Right renal pelvis (tissue), 4 donors: ENCODE measurements around the gene PALM2AKAP2. TPM values are rescaled to one million over a fixed set of nuclear protein-coding genes. Genes with fewer than 3 reads are reported as not detected.

Source experiments
- DNase-seq, 4 donors: peaks; one replicate each; pipeline ENCODE4 v3.0.0-alpha.2; 2013; ENCODE audit warnings: low read depth in 4 of 4, low spot score in 3 of 4, missing footprints in 1 of 4
- polyA plus RNA-seq, 4 donors: library from polyadenylated mRNA; unstranded; fragments of 120-200 nt; gene quantifications; one replicate each; pipeline ENCODE4 v1.2.1, GENCODE V29; 2013; ENCODE audit not compliant: insufficient read length in 4 of 4

Gene PALM2AKAP2
- 10 to 100 TPM in 1 of 4 donors, 1 to 10 TPM in 3; 7.0 to 12.3 (median 9.2) TPM for polyA plus RNA-seq

DNA sequence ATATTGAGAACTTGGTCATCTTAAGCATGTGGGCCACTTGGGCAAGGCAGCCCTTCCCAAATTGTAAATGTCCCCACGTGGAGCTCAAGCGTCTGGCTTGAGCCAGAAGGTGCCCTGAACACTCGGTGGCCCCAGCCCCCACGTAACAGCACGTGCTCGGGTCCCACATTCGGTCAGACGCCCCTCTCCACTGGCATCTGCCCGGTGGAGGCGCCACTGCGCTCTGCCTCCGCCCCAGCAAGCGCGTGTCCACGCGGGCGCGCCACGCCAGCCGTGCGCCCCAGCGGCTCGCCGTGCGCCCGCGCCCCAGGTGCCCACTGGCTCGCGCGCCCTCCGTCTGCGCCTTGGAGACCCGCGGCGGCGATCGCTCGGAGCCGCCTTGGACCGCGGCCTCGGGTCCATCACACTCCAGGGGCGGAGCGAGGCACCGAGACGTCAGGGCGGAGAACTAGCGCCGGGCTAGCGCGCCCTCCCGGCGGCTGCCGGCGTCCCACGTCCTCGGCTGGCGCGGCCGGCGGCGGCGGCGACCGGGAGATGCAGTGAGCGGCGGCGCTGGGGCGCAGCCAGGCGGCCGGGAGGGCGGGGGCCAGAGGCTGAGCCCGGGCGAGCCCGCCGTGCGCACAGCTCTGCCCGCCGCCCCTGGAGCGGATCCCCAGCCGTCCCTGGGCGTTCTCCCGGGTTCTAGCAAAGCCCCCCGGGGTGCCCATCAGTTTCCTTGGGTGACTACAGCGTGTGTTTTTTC lies at the start of gene PALM2AKAP2:
PALM2AKAP2 (plus strand) TSS at position 488 of the 742 bp plus-strand sequence. CDS start 291 bp downstream, outside the sequence.
- peak in 3 of 4 donors; percentile 33 to 53 (median 39) for DNase-seq

DNA sequence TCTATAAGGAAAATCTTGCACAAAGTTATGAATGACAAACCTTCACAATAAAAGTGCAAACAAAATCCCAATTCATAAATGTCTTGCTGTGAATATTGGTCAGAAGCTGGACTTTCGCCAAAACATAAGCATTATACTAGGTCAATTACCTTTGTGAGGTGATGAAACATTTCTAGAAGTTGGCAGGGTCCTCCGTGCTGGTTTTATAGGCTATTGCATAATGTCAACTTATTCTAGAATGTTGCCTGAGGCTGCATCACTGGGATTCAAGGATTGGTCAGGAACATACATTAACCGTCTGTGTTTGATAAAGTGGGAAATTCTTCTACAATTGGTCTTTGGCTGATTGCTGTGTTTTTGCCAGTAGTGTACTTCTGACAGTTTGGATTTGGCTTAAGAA lies 49.8 kb upstream of the PALM2AKAP2 start:
- no peak for DNase-seq

DNA sequence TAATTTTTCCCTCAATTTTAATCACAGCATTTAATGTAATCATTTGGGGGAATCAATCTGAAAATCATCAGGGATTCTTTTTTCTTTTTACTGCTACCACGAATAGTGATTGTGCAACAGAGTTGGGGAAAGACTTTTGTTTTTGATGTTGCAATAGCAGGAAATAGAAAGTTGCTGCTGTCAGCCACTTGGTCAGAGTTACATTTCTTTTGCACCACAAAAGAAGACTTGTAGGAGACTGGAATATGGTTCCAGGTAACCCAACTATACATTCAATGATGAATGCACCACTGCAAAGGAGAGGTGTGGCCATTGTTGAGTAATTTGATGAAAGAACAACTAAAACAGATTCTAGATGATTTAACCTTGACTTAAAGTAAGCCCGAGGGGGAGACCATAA lies 46.3 kb upstream of the PALM2AKAP2 start:
- no peak for DNase-seq

GRCh38 chr9:109734814-109735213 lies 45.2 kb upstream of the PALM2AKAP2 start:
- no peak for DNase-seq

DNA sequence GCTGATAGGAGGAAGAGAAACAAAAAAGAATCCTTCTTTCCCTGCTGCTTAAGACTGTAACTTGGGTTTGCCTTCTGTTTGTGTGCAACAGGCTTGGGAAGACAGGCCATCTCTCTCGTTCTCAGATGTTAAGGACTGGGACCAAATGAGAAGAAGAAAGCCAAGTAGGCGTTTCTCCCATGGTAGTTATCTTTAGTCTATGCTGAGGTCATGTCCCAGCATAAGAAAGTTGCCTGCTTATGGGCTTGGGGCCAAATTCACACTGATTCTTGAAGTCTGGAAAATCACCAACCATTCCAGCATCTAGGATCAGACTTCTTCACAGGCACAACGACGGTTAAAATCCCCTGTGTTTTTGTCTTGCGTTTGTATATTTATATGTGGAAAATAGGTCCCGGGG lies 44.2 kb upstream of the PALM2AKAP2 start:
- DNase-seq: no peak

GRCh38 chr9:109737295-109737694 lies 42.7 kb upstream of the PALM2AKAP2 start:
- no peak for DNase-seq

- no peak for DNase-seq
These were observed 40.2 kb upstream of the PALM2AKAP2 start for GRCh38 chr9:109739760-109740159.

DNA sequence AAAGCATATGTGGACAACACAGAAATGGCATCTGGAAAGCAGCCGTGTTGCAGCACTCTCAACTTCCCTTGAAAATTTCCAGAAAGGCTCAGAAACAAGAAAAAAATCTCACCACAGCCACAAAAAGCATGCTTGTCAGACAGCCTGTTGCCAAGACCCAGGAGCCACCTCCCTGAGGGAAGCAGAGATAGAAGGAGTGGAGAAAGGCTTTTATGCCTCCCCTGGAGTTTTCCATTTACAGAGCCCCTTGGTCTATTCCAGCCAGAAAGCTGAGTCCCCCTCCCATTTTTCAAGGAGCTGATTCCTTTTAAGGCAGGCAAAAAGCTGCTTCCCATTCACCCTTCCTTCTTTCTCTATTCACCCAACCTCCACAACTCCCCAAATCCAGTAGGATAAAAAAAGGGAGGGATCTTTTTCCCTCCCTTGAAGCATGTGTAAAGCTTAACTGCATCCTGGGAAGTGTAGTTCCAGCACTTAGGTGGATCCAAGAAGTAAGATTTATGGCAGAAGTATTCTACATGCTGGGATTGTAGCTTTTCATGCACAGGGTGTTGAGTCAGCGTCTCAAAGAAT lies 37.1 kb upstream of the PALM2AKAP2 start:
- DNase-seq: no peak

DNA sequence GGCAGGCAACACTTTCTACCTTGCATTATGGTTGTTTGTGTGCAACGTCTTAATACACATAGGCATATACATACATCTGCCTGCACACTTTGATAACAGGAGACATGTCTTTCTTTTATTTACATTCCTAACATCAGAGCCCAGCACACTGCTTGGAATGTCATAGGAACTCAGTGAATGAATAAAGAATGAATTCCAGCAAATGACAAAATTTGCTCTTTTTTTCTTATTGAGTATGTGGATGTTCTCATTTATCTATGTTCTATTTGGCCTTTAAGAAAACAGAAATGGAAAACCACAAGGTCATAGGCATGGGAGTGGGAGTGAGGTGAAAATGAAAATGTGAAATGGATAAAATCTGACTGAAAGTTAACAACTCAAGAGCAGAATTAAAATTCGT lies 36.3 kb upstream of the PALM2AKAP2 start:
- no peak for DNase-seq

DNA sequence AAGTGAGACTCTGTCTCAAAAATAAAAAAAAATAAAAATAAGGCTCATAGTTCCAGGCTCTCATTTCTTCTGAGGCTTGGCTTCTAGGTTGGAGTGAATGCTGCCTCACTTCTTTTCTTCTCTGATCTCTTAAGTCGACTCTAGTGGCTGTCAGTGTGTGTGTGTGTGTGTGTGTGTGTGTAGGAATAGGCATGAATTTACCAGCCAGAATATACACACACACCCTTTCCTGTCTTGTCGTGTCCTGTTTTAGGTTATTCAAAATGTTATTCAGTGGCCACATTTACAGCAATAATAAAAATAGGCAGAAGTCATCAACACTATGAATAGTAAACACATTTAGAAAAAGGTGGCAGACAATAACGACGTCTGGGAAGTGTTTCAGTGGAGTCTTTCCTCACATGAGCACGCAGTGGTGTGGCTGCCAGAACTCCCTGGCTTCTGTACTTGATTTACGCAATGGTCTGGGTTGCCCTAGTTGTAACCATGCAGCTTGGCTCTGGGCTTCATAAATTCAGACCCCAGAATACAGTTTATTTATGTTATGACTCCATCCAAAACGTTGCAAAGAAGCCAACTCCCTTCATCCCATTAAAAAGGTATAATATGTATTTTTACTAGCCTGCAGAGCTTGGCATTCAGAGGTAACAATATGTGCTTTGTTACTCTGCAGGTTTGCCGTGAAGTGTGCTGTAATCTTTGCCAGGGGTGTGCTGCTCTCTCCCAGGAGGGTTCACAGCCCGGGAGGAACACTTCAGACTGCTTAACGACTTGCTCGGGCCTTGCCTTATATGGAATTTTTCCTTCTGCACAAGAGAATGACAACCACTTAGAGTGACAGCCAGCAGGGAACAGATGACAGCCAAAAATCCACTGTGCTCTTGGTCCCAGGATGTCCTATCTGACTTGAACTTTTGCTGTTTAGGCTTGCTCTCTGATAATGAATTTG lies 34.4 kb upstream of the PALM2AKAP2 start:
- peak in 1 of 4 donors; percentile 49 for DNase-seq

- DNase-seq: no peak
These were observed 28.7 kb upstream of the PALM2AKAP2 start for GRCh38 chr9:109751253-109751652.

- no peak for DNase-seq
These were observed 26.7 kb upstream of the PALM2AKAP2 start for GRCh38 chr9:109753308-109753707.

DNA sequence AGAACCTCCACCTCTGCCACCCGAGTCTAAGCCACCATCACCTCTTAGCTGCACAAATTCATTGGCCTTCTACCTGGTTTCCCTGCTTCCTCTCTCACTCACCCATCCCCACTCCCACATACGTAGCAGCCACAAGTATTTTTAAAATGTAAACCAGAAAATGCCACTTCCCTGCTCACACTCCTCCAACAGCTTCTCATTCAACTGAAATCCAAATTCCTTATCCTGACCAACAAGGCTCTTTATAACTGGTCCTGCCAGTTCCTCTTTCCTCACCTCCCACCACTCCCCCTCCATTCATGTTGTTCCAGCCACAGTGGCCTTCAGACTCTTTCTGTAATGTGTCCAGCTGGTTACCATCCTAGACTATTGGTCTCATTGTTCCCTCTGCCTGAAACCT lies 25.0 kb upstream of the PALM2AKAP2 start:
- no peak for DNase-seq

DNA sequence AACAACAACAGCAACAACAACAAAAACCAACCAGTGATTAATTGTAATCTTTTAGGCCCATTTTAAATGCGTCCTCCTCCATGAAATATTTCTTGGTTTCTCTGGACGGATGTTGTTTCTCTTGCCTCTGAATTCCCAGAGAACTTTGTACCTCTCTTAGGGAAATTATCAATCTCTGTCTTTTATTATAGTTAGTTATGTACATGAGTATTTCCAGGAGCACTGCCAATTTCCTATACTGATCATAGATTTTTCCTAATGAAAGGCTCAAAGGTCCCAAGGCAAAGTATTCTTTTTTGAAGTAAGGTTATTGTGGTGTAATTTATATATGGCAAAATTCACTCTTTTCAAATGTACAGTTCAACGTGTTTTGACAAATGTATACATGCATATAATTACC lies 20.4 kb upstream of the PALM2AKAP2 start:
- no peak for DNase-seq

GRCh38 chr9:109765278-109765677 lies 14.7 kb upstream of the PALM2AKAP2 start:
- no peak for DNase-seq

- DNase-seq: no peak
These were observed 14.2 kb upstream of the PALM2AKAP2 start for GRCh38 chr9:109765830-109766229.

GRCh38 chr9:109766351-109766750 lies 13.6 kb upstream of the PALM2AKAP2 start:
- DNase-seq: no peak

DNA sequence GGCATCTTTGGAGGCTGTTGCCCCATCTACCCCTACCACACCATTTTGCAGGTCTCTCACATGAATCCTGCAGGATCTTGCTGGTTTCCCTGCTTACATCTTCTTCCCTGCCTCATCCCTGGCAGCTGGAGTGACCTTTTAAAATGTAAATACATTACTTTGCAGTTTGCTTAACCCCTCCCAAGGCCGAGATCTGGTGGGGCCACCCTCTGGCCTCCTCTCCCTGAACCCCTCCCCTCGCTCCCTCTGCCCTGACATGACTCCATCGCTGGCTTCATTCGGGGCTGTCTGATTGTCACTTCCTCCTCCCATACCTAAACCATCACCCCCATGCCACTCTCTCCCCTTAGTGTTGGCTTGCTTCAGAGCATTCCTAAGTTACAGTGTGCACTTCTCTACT lies 12.6 kb upstream of the PALM2AKAP2 start:
- DNase-seq: no peak

DNA sequence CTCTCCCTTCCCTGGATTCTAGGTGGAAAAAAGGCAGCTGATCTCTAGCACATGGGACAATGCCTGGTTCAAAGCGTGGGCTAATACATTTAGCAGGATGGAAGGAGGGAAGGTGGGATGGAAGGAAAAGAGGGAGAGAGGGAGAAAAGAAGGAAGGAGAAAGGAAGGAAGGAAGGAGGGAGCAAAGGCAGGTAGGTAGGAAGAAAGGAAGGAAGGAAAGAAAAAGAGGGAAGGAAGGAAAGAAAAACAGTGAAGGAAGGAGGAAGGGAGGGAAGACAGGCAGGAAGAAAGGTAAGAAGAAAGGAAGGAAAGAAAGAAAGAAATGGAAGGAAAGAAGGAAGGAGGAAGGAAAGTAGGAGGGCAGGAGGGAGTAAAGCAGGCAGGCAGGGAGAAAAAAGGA lies 12.2 kb upstream of the PALM2AKAP2 start:
- DNase-seq: no peak

DNA sequence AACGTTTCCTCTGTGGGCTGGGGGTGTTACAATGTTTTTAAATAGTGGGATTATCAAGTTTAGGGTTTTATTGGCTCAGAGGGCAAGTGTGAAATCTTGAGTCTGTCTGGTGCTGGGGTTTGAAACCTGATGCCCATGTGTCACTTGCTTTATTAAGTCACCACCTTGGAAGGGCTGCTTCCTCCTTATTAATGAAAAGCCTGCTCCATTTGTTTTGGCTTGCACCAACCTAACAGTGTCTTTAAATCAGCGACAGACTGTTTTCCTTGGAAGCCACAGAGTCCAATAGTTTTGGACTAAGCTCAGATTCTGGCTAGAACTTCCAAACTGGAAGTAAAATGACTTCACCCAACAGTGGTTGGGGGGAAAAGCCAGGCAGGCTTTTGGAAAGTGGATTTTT lies 10.7 kb upstream of the PALM2AKAP2 start:
- DNase-seq: no peak

DNA sequence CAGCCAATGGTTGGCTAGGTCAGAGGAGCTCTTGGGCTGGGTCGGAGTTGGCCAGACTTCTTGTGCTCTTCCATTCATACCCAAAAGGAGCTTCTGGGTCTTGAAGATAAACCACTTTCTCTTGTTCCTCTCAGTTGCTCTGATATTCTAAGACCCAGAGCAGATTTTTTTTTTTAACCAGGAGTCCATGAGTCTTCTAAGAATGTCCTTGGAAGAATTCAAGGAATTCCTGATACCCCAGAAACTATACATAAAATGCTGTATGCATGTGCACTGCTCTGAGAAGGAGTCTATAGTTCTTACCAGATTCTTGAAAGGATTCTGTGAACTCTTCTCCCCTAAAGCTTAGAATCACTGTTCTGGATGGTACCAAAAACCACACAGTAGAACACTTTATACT lies 9.9 kb upstream of the PALM2AKAP2 start:
- DNase-seq: no peak
